ENCODE results near the gene ARID1B. TPM values are rescaled to one million over a fixed set of nuclear protein-coding genes. Genes with fewer than 3 reads are reported as not detected.
A peak's percentile ranks its signal among the peaks of the same experiment; 100 is the strongest.

The ARID1B gene
- total RNA-seq, 1 experiment from 2014 or later: 60.3 TPM

- Mint-ChIP-seq H3K27me3 (ENCODE audit: low read depth) (no peaks in the 10 kb centered on the region), H3K27ac (no peak overlapping the region; the same call in 1 of the 2 replicates), H3K4me3 (no peak overlapping the region), H3K36me3 (peaks cover 11% of the 10 kb centered on the region), H3K9me3 (peaks cover 3% of the 10 kb centered on the region; the same call in 1 of the 2 replicates), H3K4me1 (peaks cover 18% of the 10 kb centered on the region)
- CTCF ChIA-PET: interaction anchor here (0.8 to 1.1 kb wide), 2 partner anchors 51 to 72 kb away, joined by 3 read pairs; no protein-coding TSS in a partner anchor
- POLR2A ChIA-PET: no interaction called here
- DNase-seq (ENCODE audit: low spot score) (no peak), ATAC-seq (no peak)
- TF ChIP-seq NFE2L1 (CRISPR knock-in tag; IDR thresholded peaks at IDR 0.05): no peak
- TF ChIP-seq JUN (CRISPR knock-in tag; IDR thresholded peaks at IDR 0.05): no peak
- no peak for TF ChIP-seq ATF6 (CRISPR knock-in tag; IDR thresholded peaks at IDR 0.05)
- no peak for TF ChIP-seq HMGXB4 (CRISPR knock-in tag; IDR thresholded peaks at IDR 0.05)
- no peak for TF ChIP-seq E2F1 (CRISPR knock-in tag; IDR thresholded peaks at IDR 0.05)
- TF ChIP-seq CREB1 (CRISPR knock-in tag; IDR thresholded peaks at IDR 0.05): no peak
Observed at GRCh38 chr6:157117431-157118095, 340.4 kb downstream of the ARID1B start.

- POLR2A ChIA-PET: no interaction called here
- TF ChIP-seq ZNF425 (CRISPR knock-in tag; conservative IDR thresholded peaks at IDR 0.05) (no peak), ZNF121 (CRISPR knock-in tag; IDR thresholded peaks at IDR 0.05) (no peak)
- Mint-ChIP-seq H3K27ac (peak overlapping the region; percentile 11; the same call in 1 of the 2 replicates), H3K27me3 (ENCODE audit: low read depth) (no peaks in the 10 kb centered on the region), H3K4me3 (no peak overlapping the region), H3K9me3 (no peaks in the 10 kb centered on the region), H3K36me3 (peaks cover 3% of the 10 kb centered on the region), H3K4me1 (peaks cover 18% of the 10 kb centered on the region)
- CTCF ChIA-PET: interaction anchor here (0.6 kb wide), 1 partner anchor 8 kb away, joined by 3 read pairs; no protein-coding TSS in a partner anchor
- ATAC-seq (no peak), DNase-seq (ENCODE audit: low spot score) (no peak)
Observed at GRCh38 chr6:157119502-157120027, 342.4 kb downstream of the ARID1B start.

- peaks cover 27% of the 10 kb centered on the region for H3K4me1 Mint-ChIP-seq
- ATAC-seq (no peak), DNase-seq (ENCODE audit: low spot score) (no peak)
- POLR2A ChIA-PET: no interaction called here
- H3K9me3 Mint-ChIP-seq: no peaks in the 10 kb centered on the region
- no peak overlapping the region for H3K27ac Mint-ChIP-seq
- no peaks in the 10 kb centered on the region for H3K36me3 Mint-ChIP-seq
- H3K27me3 Mint-ChIP-seq (ENCODE audit: low read depth): no peaks in the 10 kb centered on the region
- no peak overlapping the region for H3K4me3 Mint-ChIP-seq
- CTCF ChIA-PET: no interaction called here
- TF ChIP-seq ATF1 (CRISPR knock-in tag; IDR thresholded peaks at IDR 0.05) (no peak), ZNF671 (CRISPR knock-in tag; IDR thresholded peaks at IDR 0.05) (no peak)
Observed at GRCh38 chr6:157120534-157121232, 343.5 kb downstream of the ARID1B start.
